Measurements from ENCODE around the gene PTPN11. TPM values are rescaled to one million over a fixed set of nuclear protein-coding genes. Genes with fewer than 3 reads are reported as not detected.
A peak's percentile ranks its signal among the peaks of the same experiment; 100 is the strongest.
"Not testable (repeated sequence)": the region's sequence is repeated elsewhere in the genome, so short reads cannot be mapped to it uniquely, and the experiment has no call there.

The PTPN11 gene
- total and polyA plus RNA-seq, 2 donors (not counting 3 experiments of a cell fraction or from before 2014, with no cell fraction given), result 36.5 to 107 TPM

- ChIA-PET CTCF (no interaction called here), POLR2A (interaction anchor here (0.6 kb wide), 1 partner anchor 775 kb away, joined by 10 read pairs; no protein-coding TSS in a partner anchor)
- TF ChIP-seq CTCF (IDR thresholded peaks at IDR 0.05; ENCODE audit: extremely low read depth in 1 of 2, insufficient read depth in 1 of 2, low read depth in 1 of 2, low read length in 2 of 2), result no peak
- TF ChIP-seq EZH2 (IDR thresholded peaks at IDR 0.05; ENCODE audit: borderline replicate concordance, low read depth, low read length, severe bottlenecking), result no peak
- dilution Hi-C loops (cut with MboI; ENCODE audit: extremely low pct_ligation_motif_present, low sequenced_read_pairs) (no loop called here), intact Hi-C loops (cut with micrococcal nuclease) (no loop called here)
- no TSS peak for BruUV-seq (replicated peaks)
- Histone ChIP-seq H4K20me1 (replicated peaks; ENCODE audit: control insufficient read depth, extremely low read depth, insufficient read depth, low read length) (no peaks in the 10 kb centered on the region), H3K9me1 (replicated peaks; ENCODE audit: control insufficient read depth, extremely low read depth, insufficient read depth, low read length) (no peaks in the 10 kb centered on the region), H3K27ac (ENCODE audit: insufficient read depth, low read depth, low read length) (no peak overlapping the region), H3K4me2 (ENCODE audit: insufficient read depth, low read length) (no peak overlapping the region), H3K4me1 (ENCODE audit: control insufficient read depth, extremely low read depth, insufficient read depth, low read length) (peaks cover 2% of the 10 kb centered on the region), H3K27me3 (ENCODE audit: control insufficient read depth in 2 of 2, insufficient read depth in 2 of 2, low read length in 2 of 2) (no peaks in the 10 kb centered on the region), H3K9me3 (replicated peaks; ENCODE audit: control insufficient read depth, insufficient read depth, low read length) (no peaks in the 10 kb centered on the region), H2AFZ (ENCODE audit: low read depth, low read length) (no peak overlapping the region), H3K79me2 (ENCODE audit: control insufficient read depth, insufficient read depth, low read length) (peaks cover 17% of the 10 kb centered on the region), H3K36me3 (ENCODE audit: control insufficient read depth in 2 of 2, extremely low read depth in 1 of 2, insufficient read depth in 2 of 2, low read length in 2 of 2) (peaks cover 5 to 6% of the 10 kb centered on the region in 2 experiments), H3K9ac (replicated peaks; ENCODE audit: extremely low read depth, insufficient read depth, low read length) (no peak overlapping the region), H3K4me3 (replicated peaks in 1 of 3; ENCODE audit: insufficient read depth in 1 of 3, low read depth in 1 of 3, low read length in 3 of 3) (no peak overlapping the region)
- FAIRE-seq, result no peak
- peak; percentile 9 for DNase-seq (ENCODE audit: low read depth, low spot score)
Measured at GRCh38 chr12:112447106-112447505, 28.4 kb downstream of the PTPN11 start.

- H3K9me3 ChIP-seq (replicated peaks; ENCODE audit: control insufficient read depth, insufficient read depth, low read length); BruUV-seq (replicated peaks); H2AFZ ChIP-seq (ENCODE audit: low read depth, low read length); FAIRE-seq; CTCF ChIA-PET; dilution Hi-C loops (cut with MboI; ENCODE audit: extremely low pct_ligation_motif_present, low sequenced_read_pairs); H3K9ac ChIP-seq (replicated peaks; ENCODE audit: extremely low read depth, insufficient read depth, low read length); H3K4me1 ChIP-seq (ENCODE audit: control insufficient read depth, extremely low read depth, insufficient read depth, low read length); H3K27ac ChIP-seq (ENCODE audit: insufficient read depth, low read depth, low read length); H3K27me3 ChIP-seq (ENCODE audit: control insufficient read depth in 2 of 2, insufficient read depth in 2 of 2, low read length in 2 of 2); intact Hi-C loops (cut with micrococcal nuclease); H3K9me1 ChIP-seq (replicated peaks; ENCODE audit: control insufficient read depth, extremely low read depth, insufficient read depth, low read length); H3K36me3 ChIP-seq (ENCODE audit: control insufficient read depth in 2 of 2, extremely low read depth in 1 of 2, insufficient read depth in 2 of 2, low read length in 2 of 2); DNase-seq (ENCODE audit: low read depth, low spot score); POLR2A ChIA-PET; H3K4me2 ChIP-seq (ENCODE audit: insufficient read depth, low read length); H4K20me1 ChIP-seq (replicated peaks; ENCODE audit: control insufficient read depth, extremely low read depth, insufficient read depth, low read length); H3K4me3 ChIP-seq (replicated peaks in 1 of 3; ENCODE audit: insufficient read depth in 1 of 3, low read depth in 1 of 3, low read length in 3 of 3): not testable (repeated sequence)
- peaks cover 11% of the 10 kb centered on the region for H3K79me2 ChIP-seq (ENCODE audit: control insufficient read depth, insufficient read depth, low read length)
Measured at GRCh38 chr12:112448165-112448564, 29.4 kb downstream of the PTPN11 start.
